Progenitor cell of endocrine pancreas (in vitro differentiated cells): Measurements from ENCODE around the gene SCGB1D4. TPM values are rescaled to one million over a fixed set of nuclear protein-coding genes. Genes with fewer than 3 reads are reported as not detected.

Source experiments
- DNase-seq: peaks from one replicate; pipeline ENCODE4 v3.0.0; 2021; ENCODE audit warnings: low spot score; ENCODE audit not compliant: unreplicated experiment
- H3K27ac Mint-ChIP-seq: 2 replicates; pipeline ENCODE4 v1.8.0; 2021; ENCODE audit warnings: mild to moderate bottlenecking, moderate library complexity, mixed read lengths
- H3K27me3 Mint-ChIP-seq: 2 replicates; pipeline ENCODE4 v1.8.0; 2021; ENCODE audit warnings: mixed read lengths
- H3K36me3 Mint-ChIP-seq: 2 replicates; pipeline ENCODE4 v1.8.0; 2022; ENCODE audit warnings: mixed read lengths; ENCODE audit not compliant: insufficient read depth
- H3K4me1 Mint-ChIP-seq: 2 replicates; pipeline ENCODE4 v1.8.0; 2021; ENCODE audit warnings: low read depth, mixed read lengths
- H3K4me3 Mint-ChIP-seq: 2 replicates; pipeline ENCODE4 v1.8.0; 2021; ENCODE audit warnings: low read depth, mild to moderate bottlenecking, moderate library complexity, mixed read lengths
- H3K9me3 Mint-ChIP-seq: 2 replicates; pipeline ENCODE4 v1.8.0; 2021; ENCODE audit warnings: low read depth, mixed read lengths
- CTCF ChIP-seq: fragments of 200-600 bp; sonication (generic); IDR thresholded peaks from one replicate; pipeline ENCODE4 v1.5.0; 2021; ENCODE audit warnings: antibody characterized with exemption, mild to moderate bottlenecking; ENCODE audit not compliant: unreplicated experiment
- total RNA-seq: library from RNA; stranded (reverse); gene quantifications from 2 replicates; pipeline ENCODE4 v1.2.1, GENCODE V29; 2021

Gene SCGB1D4
- total RNA-seq, 1 donor from 2014 or later = not detected

DNA sequence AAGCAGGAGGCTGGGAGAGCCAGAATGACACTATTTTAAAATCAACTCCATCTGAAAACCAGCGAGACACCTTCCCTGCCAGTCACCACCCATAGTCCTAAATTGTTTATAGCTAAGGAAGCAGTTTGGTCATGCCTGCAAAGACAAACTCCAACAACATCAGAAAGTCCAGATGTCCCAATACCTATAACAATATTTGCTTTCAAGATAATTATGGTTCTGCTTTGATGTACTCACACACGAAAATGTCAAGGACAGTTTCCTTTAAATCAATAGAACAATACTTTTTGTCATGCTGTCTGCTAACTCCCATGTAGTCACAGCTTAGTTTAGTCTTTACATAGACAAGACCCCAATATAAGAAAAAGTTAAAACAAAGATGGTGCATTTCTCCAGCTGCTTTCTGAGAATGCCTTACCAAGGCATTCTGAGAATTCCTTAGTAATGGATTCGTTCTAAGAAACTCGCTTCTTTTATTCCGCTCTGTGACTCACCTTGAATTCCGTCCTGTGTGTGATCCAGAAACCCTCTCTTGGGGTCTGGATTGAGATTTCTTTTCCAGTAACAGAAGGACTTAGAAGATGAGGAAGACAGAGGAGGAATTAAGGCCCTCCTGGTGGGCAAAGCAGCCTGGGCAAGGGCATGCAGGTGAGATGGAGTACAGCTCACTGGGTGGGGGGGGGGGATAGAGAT lies 38.5 kb downstream of the SCGB1D4 start:
- peaks cover 51% of the 10 kb centered on the region for H3K27me3 Mint-ChIP-seq
- no peaks in the 10 kb centered on the region for H3K36me3 Mint-ChIP-seq
- no peaks in the 10 kb centered on the region for H3K9me3 Mint-ChIP-seq
- DNase-seq = no peak
- no peak for TF ChIP-seq CTCF
- H3K4me1 Mint-ChIP-seq = no peaks in the 10 kb centered on the region
- H3K27ac Mint-ChIP-seq = no peak overlapping the region
- no peak overlapping the region for H3K4me3 Mint-ChIP-seq

- no peak overlapping the region for H3K27ac Mint-ChIP-seq
- no peak for DNase-seq
- no peak overlapping the region for H3K4me3 Mint-ChIP-seq
- no peaks in the 10 kb centered on the region for H3K4me1 Mint-ChIP-seq
- peaks cover 2% of the 10 kb centered on the region for H3K36me3 Mint-ChIP-seq
- H3K9me3 Mint-ChIP-seq = peaks cover 14% of the 10 kb centered on the region
- H3K27me3 Mint-ChIP-seq = peaks cover 25% of the 10 kb centered on the region
- no peak for TF ChIP-seq CTCF
These were observed 42.6 kb downstream of the SCGB1D4 start for GRCh38 chr11:62256281-62256680.

DNA sequence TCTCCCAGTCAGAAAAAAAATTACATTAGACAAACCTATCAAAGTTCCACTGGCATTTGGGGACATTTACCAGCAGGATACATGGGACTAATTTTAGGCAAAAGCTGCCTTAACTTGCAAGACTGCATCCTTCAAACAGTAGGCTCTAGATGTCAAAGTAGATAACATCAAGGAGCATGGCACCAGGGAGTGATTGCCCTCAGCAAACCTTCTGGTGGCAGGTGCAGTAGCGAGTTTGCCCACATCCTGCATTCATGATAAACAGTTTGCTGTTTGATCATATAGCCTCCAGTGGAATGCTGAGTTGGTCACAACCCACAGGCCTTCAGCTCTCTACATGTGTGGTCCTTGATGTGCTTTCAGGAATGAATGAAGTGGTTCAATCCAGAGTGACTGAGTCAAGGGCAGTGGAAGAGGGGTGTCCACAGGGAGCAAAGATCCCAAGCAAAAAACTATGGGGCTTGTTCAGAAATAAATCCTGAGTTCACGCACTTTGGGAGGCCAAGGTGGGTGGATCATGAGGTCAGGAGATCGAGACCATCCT lies 44.8 kb downstream of the SCGB1D4 start:
- H3K27ac Mint-ChIP-seq = no peak overlapping the region
- H3K4me3 Mint-ChIP-seq = no peak overlapping the region
- H3K4me1 Mint-ChIP-seq = no peaks in the 10 kb centered on the region
- peaks cover 19% of the 10 kb centered on the region for H3K27me3 Mint-ChIP-seq
- H3K9me3 Mint-ChIP-seq = peaks cover 33% of the 10 kb centered on the region
- DNase-seq = no peak
- H3K36me3 Mint-ChIP-seq = peaks cover 2% of the 10 kb centered on the region
- no peak for TF ChIP-seq CTCF

- H3K36me3 Mint-ChIP-seq = peaks cover 2% of the 10 kb centered on the region
- no peak overlapping the region for H3K4me3 Mint-ChIP-seq
- peaks cover 33% of the 10 kb centered on the region for H3K9me3 Mint-ChIP-seq
- TF ChIP-seq CTCF = no peak
- peaks cover 20% of the 10 kb centered on the region for H3K27me3 Mint-ChIP-seq
- no peak for DNase-seq
- H3K27ac Mint-ChIP-seq = no peak overlapping the region
- H3K4me1 Mint-ChIP-seq = no peaks in the 10 kb centered on the region
These were observed 47.2 kb downstream of the SCGB1D4 start for GRCh38 chr11:62251698-62252097.

Other genes starting within 250 kb of the SCGB1D4 start
- gene INCENP, start 175.1 kb downstream of the SCGB1D4 start, total RNA-seq = 58.0 and 60.5 TPM in 2 replicates
- gene SCGB1D1, start 108.9 kb downstream of the SCGB1D4 start, total RNA-seq = not detected in 2 replicates
- not detected in 2 replicates for gene SCGB2A1, start 90.4 kb downstream of the SCGB1D4 start, total RNA-seq
- gene SCGB1D2, start 56.8 kb downstream of the SCGB1D4 start, total RNA-seq = not detected in 2 replicates
- not detected in 2 replicates for gene SCGB2A2, start 28.9 kb downstream of the SCGB1D4 start, total RNA-seq
- gene ASRGL1, start 38.4 kb upstream of the SCGB1D4 start, total RNA-seq = 41.6 and 45.2 TPM in 2 replicates
- gene SCGB1A1, start 120.0 kb upstream of the SCGB1D4 start, total RNA-seq = 1.9 and 3.1 TPM in 2 replicates
- gene AHNAK, start 247.7 kb upstream of the SCGB1D4 start, total RNA-seq = 27.2 and 39.8 TPM in 2 replicates